HEK293 (cell line): ENCODE results near the gene NOP9.

Experiments used
- GLIS1 ChIP-seq: fragments of 450-650 bp; formaldehyde crosslinking; IDR thresholded peaks from 2 replicates; pipeline ENCODE4 v1.5.1; 2016; ENCODE audit warnings: missing biosample characterization, missing genetic modification characterization
- KLF7 ChIP-seq: fragments of 450-650 bp; formaldehyde crosslinking; IDR thresholded peaks from 2 replicates; pipeline ENCODE4 v1.5.1; 2016; ENCODE audit warnings: missing biosample characterization, missing genetic modification characterization, borderline replicate concordance
- WT1 ChIP-seq: fragments of 450-650 bp; formaldehyde crosslinking; IDR thresholded peaks from 2 replicates; pipeline ENCODE4 v1.5.1; 2016; ENCODE audit warnings: missing biosample characterization, missing genetic modification characterization
- ZNF140 ChIP-seq: fragments of 450-650 bp; formaldehyde crosslinking; IDR thresholded peaks from 2 replicates; pipeline ENCODE4 v1.5.1; 2016; ENCODE audit warnings: missing biosample characterization, missing genetic modification characterization
- ZNF16 ChIP-seq: fragments of 450-650 bp; formaldehyde crosslinking; IDR thresholded peaks from 2 replicates; pipeline ENCODE4 v1.5.1; 2016; ENCODE audit warnings: low read depth, missing biosample characterization, missing genetic modification characterization
- ZNF174 ChIP-seq: fragments of 450-650 bp; formaldehyde crosslinking; IDR thresholded peaks from 2 replicates; pipeline ENCODE4 v1.5.0; 2017; ENCODE audit warnings: missing biosample characterization, mild to moderate bottlenecking, missing genetic modification characterization
- ZNF175 ChIP-seq: fragments of 450-650 bp; formaldehyde crosslinking; IDR thresholded peaks from 2 replicates; pipeline ENCODE4 v1.5.1; 2016; ENCODE audit warnings: missing biosample characterization, missing genetic modification characterization
- ZNF24 ChIP-seq: fragments of 450-650 bp; formaldehyde crosslinking; IDR thresholded peaks from 2 replicates; pipeline ENCODE4 v1.5.1; 2016; ENCODE audit warnings: missing biosample characterization, missing genetic modification characterization
- ZNF311 ChIP-seq: fragments of 450-650 bp; formaldehyde crosslinking; IDR thresholded peaks from 2 replicates; pipeline ENCODE4 v1.5.1; 2017; ENCODE audit warnings: missing biosample characterization, missing genetic modification characterization, borderline replicate concordance
- ZNF350 ChIP-seq: fragments of 450-650 bp; formaldehyde crosslinking; IDR thresholded peaks from 2 replicates; pipeline ENCODE4 v1.5.0; 2017; ENCODE audit warnings: missing biosample characterization, mild to moderate bottlenecking, missing genetic modification characterization
- ZNF394 ChIP-seq: fragments of 450-650 bp; formaldehyde crosslinking; IDR thresholded peaks from 2 replicates; pipeline ENCODE4 v1.5.1; 2016; ENCODE audit warnings: missing biosample characterization, missing genetic modification characterization, mild to moderate bottlenecking, moderate library complexity, borderline replicate concordance
- ZNF416 ChIP-seq: fragments of 450-650 bp; formaldehyde crosslinking; IDR thresholded peaks from 2 replicates; pipeline ENCODE4 v1.5.1; 2016; ENCODE audit warnings: missing biosample characterization, missing genetic modification characterization
- ZNF544 ChIP-seq: fragments of 450-650 bp; formaldehyde crosslinking; IDR thresholded peaks from 2 replicates; pipeline ENCODE4 v1.5.0; 2017; ENCODE audit warnings: missing biosample characterization, missing genetic modification characterization
- ZNF555 ChIP-seq: fragments of 450-650 bp; formaldehyde crosslinking; conservative IDR thresholded peaks from 2 replicates; pipeline ENCODE4 v1.5.1; 2017; ENCODE audit warnings: missing biosample characterization, mild to moderate bottlenecking, missing genetic modification characterization, inconsistent platforms
- ZNF610 ChIP-seq: fragments of 450-650 bp; formaldehyde crosslinking; IDR thresholded peaks from 2 replicates; pipeline ENCODE4 v1.5.1; 2016; ENCODE audit warnings: missing biosample characterization, missing genetic modification characterization, borderline replicate concordance
- ZNF677 ChIP-seq: fragments of 450-650 bp; IDR thresholded peaks from 2 replicates; pipeline ENCODE4 v1.5.0; 2018; ENCODE audit warnings: missing biosample characterization, mild to moderate bottlenecking, missing genetic modification characterization, moderate library complexity
- ZNF701 ChIP-seq: fragments of 450-650 bp; formaldehyde crosslinking; IDR thresholded peaks from 2 replicates; pipeline ENCODE4 v1.5.1; 2016; ENCODE audit warnings: missing biosample characterization, missing genetic modification characterization
- ZNF791 ChIP-seq: fragments of 450-650 bp; formaldehyde crosslinking; IDR thresholded peaks from 2 replicates; pipeline ENCODE4 v1.5.1; 2016; ENCODE audit warnings: missing biosample characterization, missing genetic modification characterization
- ZNF843 ChIP-seq: fragments of 450-650 bp; formaldehyde crosslinking; IDR thresholded peaks from 2 replicates; pipeline ENCODE4 v1.5.1; 2016; ENCODE audit warnings: missing biosample characterization, missing genetic modification characterization
- TF ChIP-seq, protein P1 (sequence below): fragments of 450-650 bp; formaldehyde crosslinking; IDR thresholded peaks from 2 replicates; pipeline ENCODE4 v1.5.1; 2016; ENCODE audit warnings: missing biosample characterization, missing genetic modification characterization, borderline replicate concordance
- TF ChIP-seq, protein P2 (sequence below): fragments of 450-650 bp; formaldehyde crosslinking; IDR thresholded peaks from 2 replicates; pipeline ENCODE4 v1.5.1; 2016; ENCODE audit warnings: missing biosample characterization, missing genetic modification characterization, borderline replicate concordance
- TF ChIP-seq, protein P3 (sequence below): fragments of 450-650 bp; formaldehyde crosslinking; IDR thresholded peaks from 2 replicates; pipeline ENCODE4 v1.5.1; 2016; ENCODE audit warnings: missing biosample characterization, missing genetic modification characterization
- TF ChIP-seq, protein P4 (sequence below): fragments of 450-650 bp; formaldehyde crosslinking; IDR thresholded peaks from 2 replicates; pipeline ENCODE4 v1.5.1; 2017; ENCODE audit warnings: missing biosample characterization, missing genetic modification characterization
- TF ChIP-seq, protein P5 (sequence below): fragments of 450-650 bp; formaldehyde crosslinking; IDR thresholded peaks from 2 replicates; pipeline ENCODE4 v1.5.0; 2017; ENCODE audit warnings: missing biosample characterization, missing genetic modification characterization, borderline replicate concordance
- TF ChIP-seq, protein P6 (sequence below): fragments of 450-650 bp; formaldehyde crosslinking; IDR thresholded peaks from 2 replicates; pipeline ENCODE4 v1.5.1; 2016; ENCODE audit warnings: missing biosample characterization, missing genetic modification characterization

NOP9 gene

DNA sequence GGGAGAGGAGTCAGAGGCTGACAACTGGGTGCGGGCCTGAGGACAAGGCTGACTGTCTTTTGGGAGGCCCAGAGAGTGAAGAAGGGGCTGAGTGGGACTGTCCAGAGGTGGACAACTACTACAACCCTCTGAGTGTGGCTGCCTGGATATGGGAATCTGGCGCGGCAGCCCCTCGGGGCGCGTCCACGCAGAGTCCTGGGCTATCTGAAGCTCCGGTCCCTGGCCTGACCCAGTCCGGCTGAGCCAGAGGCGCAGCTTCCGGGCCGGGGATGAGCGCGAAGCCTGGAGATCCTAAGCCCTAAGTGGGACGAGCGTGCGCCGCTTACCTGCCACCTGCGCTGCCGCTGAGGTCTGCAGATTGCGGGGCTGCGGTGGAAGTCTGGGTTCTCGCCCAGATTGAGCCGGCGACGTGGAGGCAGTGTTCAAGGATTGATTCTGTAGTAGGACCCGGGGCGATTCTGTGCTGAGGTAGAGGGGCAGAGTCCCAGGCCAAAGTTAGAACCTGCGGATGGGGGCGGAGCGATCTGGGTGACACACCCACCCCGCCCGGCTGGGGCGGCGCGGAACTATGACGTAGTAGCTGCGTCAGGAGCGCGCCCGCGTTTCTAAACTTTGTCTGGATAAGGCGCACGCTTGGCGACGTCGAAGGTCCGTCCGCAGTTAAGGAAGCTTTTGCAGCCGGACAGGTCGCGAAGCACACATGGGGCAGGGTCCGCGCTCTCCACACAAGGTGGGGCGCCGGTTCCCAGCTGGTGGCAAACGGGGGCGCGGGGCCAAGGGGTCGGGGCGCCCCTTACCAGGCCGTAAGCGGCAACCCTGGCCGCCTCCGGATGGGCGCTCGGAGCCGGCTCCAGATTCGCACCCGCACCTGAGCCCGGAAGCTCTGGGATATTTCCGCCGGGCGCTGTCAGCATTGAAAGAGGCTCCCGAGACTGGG is at the start of gene NOP9, which contains the start of gene DHRS1 (continued):
- TF ChIP-seq ZNF16 (tag by site-specific recombination) (no peak), ZNF394 (tag by site-specific recombination) (no peak), GLIS1 (no peak), ZNF350 (tag by site-specific recombination) (no peak), ZNF311 (tag by site-specific recombination) (no peak), ZNF24 (no peak), ZNF416 (no peak), ZNF701 (tag by site-specific recombination) (no peak), ZNF175 (tag by site-specific recombination) (no peak), ZNF610 (0 out of 2 replicates have a peak, but pooled peaks have one; percentile 15), ZNF791 (tag by site-specific recombination) (no peak), ZNF843 (no peak), ZNF174 (tag by site-specific recombination) (no peak), KLF7 (tag by site-specific recombination) (0 out of 2 replicates have a peak, but pooled peaks have one; percentile 54), ZNF677 (tag by site-specific recombination) (no peak), ZNF140 (no peak), ZNF544 (no peak), WT1 (tag by site-specific recombination) (no peak), ZNF555 (tag by site-specific recombination) (no peak)
- TF ChIP-seq, protein P1, sequence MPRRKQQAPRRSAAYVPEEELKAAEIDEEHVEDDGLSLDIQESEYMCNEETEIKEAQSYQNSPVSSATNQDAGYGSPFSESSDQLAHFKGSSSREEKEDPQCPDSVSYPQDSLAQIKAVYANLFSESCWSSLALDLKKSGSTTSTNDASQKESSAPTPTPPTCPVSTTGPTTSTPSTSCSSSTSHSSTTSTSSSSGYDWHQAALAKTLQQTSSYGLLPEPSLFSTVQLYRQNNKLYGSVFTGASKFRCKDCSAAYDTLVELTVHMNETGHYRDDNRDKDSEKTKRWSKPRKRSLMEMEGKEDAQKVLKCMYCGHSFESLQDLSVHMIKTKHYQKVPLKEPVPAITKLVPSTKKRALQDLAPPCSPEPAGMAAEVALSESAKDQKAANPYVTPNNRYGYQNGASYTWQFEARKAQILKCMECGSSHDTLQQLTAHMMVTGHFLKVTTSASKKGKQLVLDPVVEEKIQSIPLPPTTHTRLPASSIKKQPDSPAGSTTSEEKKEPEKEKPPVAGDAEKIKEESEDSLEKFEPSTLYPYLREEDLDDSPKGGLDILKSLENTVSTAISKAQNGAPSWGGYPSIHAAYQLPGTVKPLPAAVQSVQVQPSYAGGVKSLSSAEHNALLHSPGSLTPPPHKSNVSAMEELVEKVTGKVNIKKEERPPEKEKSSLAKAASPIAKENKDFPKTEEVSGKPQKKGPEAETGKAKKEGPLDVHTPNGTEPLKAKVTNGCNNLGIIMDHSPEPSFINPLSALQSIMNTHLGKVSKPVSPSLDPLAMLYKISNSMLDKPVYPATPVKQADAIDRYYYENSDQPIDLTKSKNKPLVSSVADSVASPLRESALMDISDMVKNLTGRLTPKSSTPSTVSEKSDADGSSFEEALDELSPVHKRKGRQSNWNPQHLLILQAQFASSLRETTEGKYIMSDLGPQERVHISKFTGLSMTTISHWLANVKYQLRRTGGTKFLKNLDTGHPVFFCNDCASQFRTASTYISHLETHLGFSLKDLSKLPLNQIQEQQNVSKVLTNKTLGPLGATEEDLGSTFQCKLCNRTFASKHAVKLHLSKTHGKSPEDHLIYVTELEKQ (tag by site-specific recombination): no peak
- TF ChIP-seq, protein P2, sequence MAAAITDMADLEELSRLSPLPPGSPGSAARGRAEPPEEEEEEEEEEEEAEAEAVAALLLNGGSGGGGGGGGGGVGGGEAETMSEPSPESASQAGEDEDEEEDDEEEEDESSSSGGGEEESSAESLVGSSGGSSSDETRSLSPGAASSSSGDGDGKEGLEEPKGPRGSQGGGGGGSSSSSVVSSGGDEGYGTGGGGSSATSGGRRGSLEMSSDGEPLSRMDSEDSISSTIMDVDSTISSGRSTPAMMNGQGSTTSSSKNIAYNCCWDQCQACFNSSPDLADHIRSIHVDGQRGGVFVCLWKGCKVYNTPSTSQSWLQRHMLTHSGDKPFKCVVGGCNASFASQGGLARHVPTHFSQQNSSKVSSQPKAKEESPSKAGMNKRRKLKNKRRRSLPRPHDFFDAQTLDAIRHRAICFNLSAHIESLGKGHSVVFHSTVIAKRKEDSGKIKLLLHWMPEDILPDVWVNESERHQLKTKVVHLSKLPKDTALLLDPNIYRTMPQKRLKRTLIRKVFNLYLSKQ: no peak
- TF ChIP-seq, protein P3, sequence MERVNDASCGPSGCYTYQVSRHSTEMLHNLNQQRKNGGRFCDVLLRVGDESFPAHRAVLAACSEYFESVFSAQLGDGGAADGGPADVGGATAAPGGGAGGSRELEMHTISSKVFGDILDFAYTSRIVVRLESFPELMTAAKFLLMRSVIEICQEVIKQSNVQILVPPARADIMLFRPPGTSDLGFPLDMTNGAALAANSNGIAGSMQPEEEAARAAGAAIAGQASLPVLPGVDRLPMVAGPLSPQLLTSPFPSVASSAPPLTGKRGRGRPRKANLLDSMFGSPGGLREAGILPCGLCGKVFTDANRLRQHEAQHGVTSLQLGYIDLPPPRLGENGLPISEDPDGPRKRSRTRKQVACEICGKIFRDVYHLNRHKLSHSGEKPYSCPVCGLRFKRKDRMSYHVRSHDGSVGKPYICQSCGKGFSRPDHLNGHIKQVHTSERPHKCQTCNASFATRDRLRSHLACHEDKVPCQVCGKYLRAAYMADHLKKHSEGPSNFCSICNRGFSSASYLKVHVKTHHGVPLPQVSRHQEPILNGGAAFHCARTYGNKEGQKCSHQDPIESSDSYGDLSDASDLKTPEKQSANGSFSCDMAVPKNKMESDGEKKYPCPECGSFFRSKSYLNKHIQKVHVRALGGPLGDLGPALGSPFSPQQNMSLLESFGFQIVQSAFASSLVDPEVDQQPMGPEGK (tag by site-specific recombination): peak; percentile 79
- TF ChIP-seq, protein P4, sequence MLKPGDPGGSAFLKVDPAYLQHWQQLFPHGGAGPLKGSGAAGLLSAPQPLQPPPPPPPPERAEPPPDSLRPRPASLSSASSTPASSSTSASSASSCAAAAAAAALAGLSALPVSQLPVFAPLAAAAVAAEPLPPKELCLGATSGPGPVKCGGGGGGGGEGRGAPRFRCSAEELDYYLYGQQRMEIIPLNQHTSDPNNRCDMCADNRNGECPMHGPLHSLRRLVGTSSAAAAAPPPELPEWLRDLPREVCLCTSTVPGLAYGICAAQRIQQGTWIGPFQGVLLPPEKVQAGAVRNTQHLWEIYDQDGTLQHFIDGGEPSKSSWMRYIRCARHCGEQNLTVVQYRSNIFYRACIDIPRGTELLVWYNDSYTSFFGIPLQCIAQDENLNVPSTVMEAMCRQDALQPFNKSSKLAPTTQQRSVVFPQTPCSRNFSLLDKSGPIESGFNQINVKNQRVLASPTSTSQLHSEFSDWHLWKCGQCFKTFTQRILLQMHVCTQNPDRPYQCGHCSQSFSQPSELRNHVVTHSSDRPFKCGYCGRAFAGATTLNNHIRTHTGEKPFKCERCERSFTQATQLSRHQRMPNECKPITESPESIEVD (tag by site-specific recombination): no peak
- TF ChIP-seq, protein P5, sequence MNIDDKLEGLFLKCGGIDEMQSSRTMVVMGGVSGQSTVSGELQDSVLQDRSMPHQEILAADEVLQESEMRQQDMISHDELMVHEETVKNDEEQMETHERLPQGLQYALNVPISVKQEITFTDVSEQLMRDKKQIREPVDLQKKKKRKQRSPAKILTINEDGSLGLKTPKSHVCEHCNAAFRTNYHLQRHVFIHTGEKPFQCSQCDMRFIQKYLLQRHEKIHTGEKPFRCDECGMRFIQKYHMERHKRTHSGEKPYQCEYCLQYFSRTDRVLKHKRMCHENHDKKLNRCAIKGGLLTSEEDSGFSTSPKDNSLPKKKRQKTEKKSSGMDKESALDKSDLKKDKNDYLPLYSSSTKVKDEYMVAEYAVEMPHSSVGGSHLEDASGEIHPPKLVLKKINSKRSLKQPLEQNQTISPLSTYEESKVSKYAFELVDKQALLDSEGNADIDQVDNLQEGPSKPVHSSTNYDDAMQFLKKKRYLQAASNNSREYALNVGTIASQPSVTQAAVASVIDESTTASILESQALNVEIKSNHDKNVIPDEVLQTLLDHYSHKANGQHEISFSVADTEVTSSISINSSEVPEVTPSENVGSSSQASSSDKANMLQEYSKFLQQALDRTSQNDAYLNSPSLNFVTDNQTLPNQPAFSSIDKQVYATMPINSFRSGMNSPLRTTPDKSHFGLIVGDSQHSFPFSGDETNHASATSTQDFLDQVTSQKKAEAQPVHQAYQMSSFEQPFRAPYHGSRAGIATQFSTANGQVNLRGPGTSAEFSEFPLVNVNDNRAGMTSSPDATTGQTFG (tag by site-specific recombination): no peak
- TF ChIP-seq, protein P6, sequence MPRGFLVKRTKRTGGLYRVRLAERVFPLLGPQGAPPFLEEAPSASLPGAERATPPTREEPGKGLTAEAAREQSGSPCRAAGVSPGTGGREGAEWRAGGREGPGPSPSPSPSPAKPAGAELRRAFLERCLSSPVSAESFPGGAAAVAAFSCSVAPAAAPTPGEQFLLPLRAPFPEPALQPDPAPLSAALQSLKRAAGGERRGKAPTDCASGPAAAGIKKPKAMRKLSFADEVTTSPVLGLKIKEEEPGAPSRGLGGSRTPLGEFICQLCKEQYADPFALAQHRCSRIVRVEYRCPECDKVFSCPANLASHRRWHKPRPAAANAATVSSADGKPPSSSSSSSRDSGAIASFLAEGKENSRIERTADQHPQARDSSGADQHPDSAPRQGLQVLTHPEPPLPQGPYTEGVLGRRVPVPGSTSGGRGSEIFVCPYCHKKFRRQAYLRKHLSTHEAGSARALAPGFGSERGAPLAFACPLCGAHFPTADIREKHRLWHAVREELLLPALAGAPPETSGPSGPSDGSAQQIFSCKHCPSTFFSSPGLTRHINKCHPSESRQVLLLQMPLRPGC: 0 out of 2 replicates have a peak, but pooled peaks have one; percentile 27
